GM10266 (cell line): Measurements from ENCODE around the gene CRB3.

Experiments
- DNase-seq: peaks from one replicate; pipeline ENCODE4 v3.0.0; 2012; ENCODE audit errors: extremely low spot score
- CTCF ChIP-seq: IDR thresholded peaks from 2 replicates; pipeline ENCODE4 v1.5.1; 2012; ENCODE audit warnings: mild to moderate bottlenecking, low read depth; ENCODE audit not compliant: control insufficient read depth, insufficient read depth; ENCODE audit errors: missing control alignments

The CRB3 gene

GRCh38 chr19:6440905-6441304 is 23.2 kb upstream of the CRB3 start:
- no peak for TF ChIP-seq CTCF
- DNase-seq, result no peak

GRCh38 chr19:6442087-6442688 is 21.9 kb upstream of the CRB3 start:
- no peak for DNase-seq
- no peak for TF ChIP-seq CTCF

GRCh38 chr19:6443986-6444385 is 20.1 kb upstream of the CRB3 start:
- no peak for TF ChIP-seq CTCF
- DNase-seq, result no peak

- DNase-seq, result no peak
- TF ChIP-seq CTCF, result no peak
These were observed 17.6 kb upstream of the CRB3 start for GRCh38 chr19:6446452-6446851.

GRCh38 chr19:6448045-6448444 is 16.0 kb upstream of the CRB3 start:
- no peak for TF ChIP-seq CTCF
- DNase-seq, result no peak

- no peak for TF ChIP-seq CTCF
- DNase-seq, result no peak
These were observed 13.9 kb upstream of the CRB3 start for GRCh38 chr19:6450166-6450565.

- no peak for DNase-seq
- TF ChIP-seq CTCF, result no peak
These were observed 12.4 kb upstream of the CRB3 start for GRCh38 chr19:6451583-6452222.
